Suprapubic skin (tissue), 4 donors: ENCODE data around the gene POLR2B. TPM values are rescaled to one million over a fixed set of nuclear protein-coding genes. Genes with fewer than 3 reads are reported as not detected.

Experiments
- DNase-seq, 2 donors: peaks; one replicate each; pipeline ENCODE4 v3.0.0-alpha.2; 2019; ENCODE audit warnings: low spot score in 2 of 2
- H3K27ac ChIP-seq: fragments of 200-600 bp; sonication (generic); one replicate; pipeline ENCODE4 v1.5.1; 2019
- H3K27me3 ChIP-seq: fragments of 200-600 bp; sonication (generic); one replicate; pipeline ENCODE4 v1.5.1; 2019
- H3K36me3 ChIP-seq: fragments of 200-600 bp; sonication (generic); one replicate; pipeline ENCODE4 v1.5.1; 2019
- H3K4me1 ChIP-seq: fragments of 200-600 bp; sonication (generic); one replicate; pipeline ENCODE4 v1.5.1; 2019
- H3K4me3 ChIP-seq: fragments of 200-600 bp; sonication (generic); one replicate; pipeline ENCODE4 v1.5.1; 2019; ENCODE audit warnings: mild to moderate bottlenecking
- H3K9me3 ChIP-seq: fragments of 200-600 bp; sonication (generic); one replicate; pipeline ENCODE4 v1.5.1; 2019
- EP300 ChIP-seq: sonication (generic); formaldehyde crosslinking; IDR thresholded peaks from one replicate; pipeline ENCODE4 v1.6.1; 2017; ENCODE audit warnings: antibody characterized with exemption
- POLR2A ChIP-seq, 2 donors: fragments of 450-650 bp; IDR thresholded peaks; one replicate each; pipeline ENCODE4 v1.6.1; 2017; ENCODE audit warnings: antibody characterized with exemption in 2 of 2, mild to moderate bottlenecking in 2 of 2, moderate library complexity in 2 of 2
- POLR2AphosphoS5 ChIP-seq, 3 donors: sonication (generic); formaldehyde crosslinking; IDR thresholded peaks; one replicate each; pipeline ENCODE4 v1.6.1; 2017; ENCODE audit warnings: antibody characterized with exemption in 3 of 3
- WGBS: methylation state at CpG from one replicate; pipeline ENCODE4 v1.1.5; 2018; 5-methylcytosine and 5-hydroxymethylcytosine counted together
- total RNA-seq, 4 donors: library from RNA; depleted of rRNA; stranded (reverse); fragments of >200 nt; gene quantifications; one replicate each; pipeline ENCODE4 v1.1.0, GENCODE V29; 2016
- TF ChIP-seq, protein P1 (sequence below), 2 donors: fragments of 200-600 bp in 1 of 2; fragments of 450-650 bp in 1 of 2; sonication (generic) in 1 of 2; IDR thresholded peaks; one replicate each; pipeline ENCODE4 v1.5.1; 2016 to 2019; ENCODE audit warnings: antibody characterized with exemption in 2 of 2, mild to moderate bottlenecking in 1 of 2, moderate library complexity in 1 of 2

The POLR2B gene
- total RNA-seq, 4 donors from 2014 or later: 55.5 to 111 (median 61.5) TPM

DNA sequence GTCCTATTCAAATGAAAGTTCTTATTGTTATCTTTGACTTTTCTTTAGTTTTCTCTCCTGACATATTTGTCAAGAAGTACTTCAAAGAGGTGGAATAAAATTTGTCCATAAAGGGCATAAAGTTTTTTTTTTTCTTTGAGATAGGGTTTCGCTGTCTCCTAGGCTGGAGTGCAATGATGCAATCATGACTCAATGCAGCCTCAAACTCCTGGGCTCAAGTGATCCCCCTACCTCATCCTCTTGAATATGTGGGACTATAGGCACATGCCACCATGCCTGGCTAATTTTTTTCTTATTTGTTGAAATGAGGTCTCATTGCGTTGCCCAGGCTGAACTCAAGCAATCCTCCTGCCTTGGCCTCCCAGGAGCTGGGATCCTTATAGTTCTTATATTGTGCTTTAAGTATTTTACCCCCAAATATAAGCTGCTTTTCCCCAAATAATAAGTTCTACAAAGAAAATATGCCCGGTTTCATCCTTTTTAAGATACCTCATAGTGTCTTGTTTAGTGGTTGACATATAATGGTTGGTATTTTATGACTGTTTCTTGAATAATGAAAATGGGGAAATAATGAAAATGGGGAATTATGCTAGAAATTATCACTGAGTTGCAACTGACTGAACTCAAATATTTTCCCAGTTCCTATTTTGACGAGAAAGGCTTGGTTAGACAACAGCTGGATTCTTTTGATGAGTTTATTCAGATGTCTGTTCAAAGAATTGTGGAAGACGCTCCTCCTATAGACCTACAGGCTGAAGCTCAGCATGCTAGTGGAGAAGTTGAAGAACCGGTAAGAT, 11.6 kb downstream of the POLR2B start:
- Histone ChIP-seq H3K4me3 (no peak overlapping the region), H3K4me1 (peaks cover 2% of the 10 kb centered on the region), H3K27me3 (no peaks in the 10 kb centered on the region), H3K27ac (no peak overlapping the region), H3K36me3 (peaks cover 72% of the 10 kb centered on the region), H3K9me3 (no peaks in the 10 kb centered on the region)
- DNase-seq: no peak
- WGBS: 92% methylated on average over 6 of the region's 6 CpGs
- no peak for TF ChIP-seq POLR2A (IDR thresholded peaks at IDR 0.05)
- TF ChIP-seq, protein P1, sequence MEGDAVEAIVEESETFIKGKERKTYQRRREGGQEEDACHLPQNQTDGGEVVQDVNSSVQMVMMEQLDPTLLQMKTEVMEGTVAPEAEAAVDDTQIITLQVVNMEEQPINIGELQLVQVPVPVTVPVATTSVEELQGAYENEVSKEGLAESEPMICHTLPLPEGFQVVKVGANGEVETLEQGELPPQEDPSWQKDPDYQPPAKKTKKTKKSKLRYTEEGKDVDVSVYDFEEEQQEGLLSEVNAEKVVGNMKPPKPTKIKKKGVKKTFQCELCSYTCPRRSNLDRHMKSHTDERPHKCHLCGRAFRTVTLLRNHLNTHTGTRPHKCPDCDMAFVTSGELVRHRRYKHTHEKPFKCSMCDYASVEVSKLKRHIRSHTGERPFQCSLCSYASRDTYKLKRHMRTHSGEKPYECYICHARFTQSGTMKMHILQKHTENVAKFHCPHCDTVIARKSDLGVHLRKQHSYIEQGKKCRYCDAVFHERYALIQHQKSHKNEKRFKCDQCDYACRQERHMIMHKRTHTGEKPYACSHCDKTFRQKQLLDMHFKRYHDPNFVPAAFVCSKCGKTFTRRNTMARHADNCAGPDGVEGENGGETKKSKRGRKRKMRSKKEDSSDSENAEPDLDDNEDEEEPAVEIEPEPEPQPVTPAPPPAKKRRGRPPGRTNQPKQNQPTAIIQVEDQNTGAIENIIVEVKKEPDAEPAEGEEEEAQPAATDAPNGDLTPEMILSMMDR (IDR thresholded peaks at IDR 0.05): no peak
- TF ChIP-seq EP300: no peak
- TF ChIP-seq POLR2AphosphoS5 (IDR thresholded peaks at IDR 0.05): no peak

DNA sequence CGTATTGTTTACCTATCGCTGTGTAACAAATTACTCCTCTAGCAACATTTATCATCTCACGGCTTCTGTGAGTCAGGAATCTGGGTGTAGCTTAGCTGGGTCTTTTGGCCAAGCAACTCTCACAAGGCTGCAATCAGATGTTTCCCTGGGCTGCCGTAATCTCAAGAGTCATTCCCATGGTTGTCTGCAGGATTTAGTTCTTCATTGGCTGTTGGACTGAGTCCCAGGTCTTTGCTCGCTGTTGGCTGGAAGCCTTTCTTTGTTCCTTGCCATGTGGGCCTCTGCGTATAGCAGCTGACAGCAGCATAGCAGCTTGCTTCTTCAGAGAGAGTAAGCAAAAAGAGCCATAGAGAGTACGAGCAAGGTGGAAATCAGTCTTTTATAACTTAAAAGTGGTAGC, 16.8 kb downstream of the POLR2B start:
- no peak for DNase-seq
- 49% methylated on average over 7 of the region's 7 CpGs for WGBS
- no peaks in the 10 kb centered on the region for H3K9me3 ChIP-seq
- peaks cover 9% of the 10 kb centered on the region for H3K4me1 ChIP-seq
- peaks cover 69% of the 10 kb centered on the region for H3K36me3 ChIP-seq
- no peaks in the 10 kb centered on the region for H3K27me3 ChIP-seq
- no peak for TF ChIP-seq EP300
- TF ChIP-seq, protein P1 (IDR thresholded peaks at IDR 0.05): no peak
- no peak for TF ChIP-seq POLR2AphosphoS5 (IDR thresholded peaks at IDR 0.05)
- H3K27ac ChIP-seq: no peak overlapping the region
- no peak overlapping the region for H3K4me3 ChIP-seq

- no peak overlapping the region for H3K27ac ChIP-seq
- WGBS: 93% methylated on average over 1 of the region's 1 CpG
- no peak for TF ChIP-seq EP300
- no peak for DNase-seq
- no peaks in the 10 kb centered on the region for H3K27me3 ChIP-seq
- H3K9me3 ChIP-seq: no peaks in the 10 kb centered on the region
- H3K4me3 ChIP-seq: no peak overlapping the region
- H3K36me3 ChIP-seq: peaks cover 75% of the 10 kb centered on the region
- H3K4me1 ChIP-seq: peaks cover 9% of the 10 kb centered on the region
These were observed 21.1 kb downstream of the POLR2B start for GRCh38 chr4:56999751-57000150.

- Histone ChIP-seq H3K27ac (no peak overlapping the region), H3K36me3 (peaks cover 89% of the 10 kb centered on the region), H3K4me3 (no peak overlapping the region), H3K9me3 (no peaks in the 10 kb centered on the region), H3K4me1 (no peaks in the 10 kb centered on the region), H3K27me3 (no peaks in the 10 kb centered on the region)
- no peak for DNase-seq
- TF ChIP-seq, protein P1 (IDR thresholded peaks at IDR 0.05): no peak
- no peak for TF ChIP-seq EP300
- no peak for TF ChIP-seq POLR2AphosphoS5 (IDR thresholded peaks at IDR 0.05)
- no peak for TF ChIP-seq POLR2A (IDR thresholded peaks at IDR 0.05)
- WGBS: 85% methylated on average over 4 of the region's 4 CpGs
These were observed 34.9 kb downstream of the POLR2B start for GRCh38 chr4:57013543-57014120.

DNA sequence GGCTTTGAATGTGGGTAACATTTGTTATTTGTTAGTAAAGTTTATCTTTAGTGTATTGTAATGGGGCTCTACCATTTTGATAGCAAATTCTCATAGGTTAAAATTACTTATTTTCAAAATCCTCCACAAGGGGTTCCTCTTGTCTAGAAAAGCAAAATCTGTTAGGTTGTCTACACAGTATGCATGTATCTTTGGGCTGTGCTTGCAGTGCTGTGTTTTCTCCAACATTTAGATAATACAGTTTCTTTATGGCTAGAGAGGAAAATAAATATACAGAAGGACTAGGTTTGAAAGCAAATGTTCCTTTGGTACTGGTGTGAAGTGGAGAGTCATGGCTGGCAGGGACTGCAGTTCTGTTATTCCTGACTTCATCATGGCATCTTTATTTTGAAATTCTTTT, 40.3 kb downstream of the POLR2B start:
- no peak for DNase-seq
- Histone ChIP-seq H3K9me3 (no peaks in the 10 kb centered on the region), H3K4me1 (no peaks in the 10 kb centered on the region), H3K36me3 (peaks cover 86% of the 10 kb centered on the region), H3K27me3 (no peaks in the 10 kb centered on the region), H3K4me3 (no peak overlapping the region), H3K27ac (no peak overlapping the region)
- no peak for TF ChIP-seq POLR2AphosphoS5 (IDR thresholded peaks at IDR 0.05)
- no peak for TF ChIP-seq POLR2A (IDR thresholded peaks at IDR 0.05)
- TF ChIP-seq, protein P1 (IDR thresholded peaks at IDR 0.05): no peak
- TF ChIP-seq EP300: no peak
